ENCODE measurements around the gene LRRC61. TPM values are rescaled to one million over a fixed set of nuclear protein-coding genes. Genes with fewer than 3 reads are reported as not detected.
A peak's percentile ranks its signal among the peaks of the same experiment; 100 is the strongest.

The LRRC61 gene
- polyA plus RNA-seq, 1 of the 3 experiments (the other 2 are of a cell fraction): 0.99 TPM

- Histone ChIP-seq H3K9ac (no peak overlapping the region), H3K27me3 (ENCODE audit: insufficient read depth) (no peaks in the 10 kb centered on the region), H3K4me2 (no peak overlapping the region), H3K9me2 (no peaks in the 10 kb centered on the region), H3K4me1 (ENCODE audit: control insufficient read depth in 1 of 2, insufficient read depth in 2 of 2, low read depth in 1 of 2, low read length in 1 of 2) (peaks cover 0 to 14% of the 10 kb centered on the region in 2 experiments; a peak in 3 of 4 replicates), H3F3A (replicated peaks; ENCODE audit: insufficient read depth) (peaks cover under 1% of the 10 kb centered on the region), H4K20me1 (ENCODE audit: insufficient read depth) (no peaks in the 10 kb centered on the region), H2AFZ (ENCODE audit: low read depth) (no peak overlapping the region), H3K4me3 (ENCODE audit: low read depth in 2 of 2, low read length in 1 of 2) (no peak overlapping the region), H3K79me2 (ENCODE audit: insufficient read depth) (no peaks in the 10 kb centered on the region), H3K36me3 (replicated peaks in 1 of 2; ENCODE audit: control insufficient read depth in 1 of 2, insufficient read depth in 2 of 2, low read length in 1 of 2) (no peaks in the 10 kb centered on the region), H3K9me3 (no peaks in the 10 kb centered on the region), H3K27ac (ENCODE audit: low read depth in 2 of 2, low read length in 1 of 2) (no peak overlapping the region)
- DNase-seq: no peak
- TF ChIP-seq, protein P1, sequence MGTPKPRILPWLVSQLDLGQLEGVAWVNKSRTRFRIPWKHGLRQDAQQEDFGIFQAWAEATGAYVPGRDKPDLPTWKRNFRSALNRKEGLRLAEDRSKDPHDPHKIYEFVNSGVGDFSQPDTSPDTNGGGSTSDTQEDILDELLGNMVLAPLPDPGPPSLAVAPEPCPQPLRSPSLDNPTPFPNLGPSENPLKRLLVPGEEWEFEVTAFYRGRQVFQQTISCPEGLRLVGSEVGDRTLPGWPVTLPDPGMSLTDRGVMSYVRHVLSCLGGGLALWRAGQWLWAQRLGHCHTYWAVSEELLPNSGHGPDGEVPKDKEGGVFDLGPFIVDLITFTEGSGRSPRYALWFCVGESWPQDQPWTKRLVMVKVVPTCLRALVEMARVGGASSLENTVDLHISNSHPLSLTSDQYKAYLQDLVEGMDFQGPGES (IDR thresholded peaks at IDR 0.05; ENCODE audit: low read depth, low read length): no peak
- TF ChIP-seq TEAD4 (IDR thresholded peaks at IDR 0.05; ENCODE audit: borderline replicate concordance, insufficient read depth) (no peak), CHD2 (IDR thresholded peaks at IDR 0.05; ENCODE audit: low read length, partially characterized antibody) (no peak), GATA2 (CRISPR knock-in tag; IDR thresholded peaks at IDR 0.05) (no peak), RXRA (IDR thresholded peaks at IDR 0.05; ENCODE audit: borderline replicate concordance, low read depth) (no peak), MEF2A (IDR thresholded peaks at IDR 0.05; ENCODE audit: borderline replicate concordance, low read depth) (no peak), FOXM1 (IDR thresholded peaks at IDR 0.05; ENCODE audit: low read depth) (no peak), RFX5 (IDR thresholded peaks at IDR 0.05; ENCODE audit: low read length) (no peak), MXI1 (IDR thresholded peaks at IDR 0.05; ENCODE audit: low read depth, low read length) (no peak), POLR2AphosphoS5 (IDR thresholded peaks at IDR 0.05; ENCODE audit: low read depth, low read length) (no peak), EP300 (IDR thresholded peaks at IDR 0.05; ENCODE audit: borderline replicate concordance in 1 of 2, low read depth in 1 of 2, low read length in 1 of 2) (no peak), JUND (IDR thresholded peaks at IDR 0.05) (no peak)
- POLR2A ChIA-PET: no interaction called here
- WGBS (ENCODE audit: low lambda C conversion rate): 85% methylated on average over 18 of the region's 18 CpGs
- CTCF ChIA-PET: interaction anchor here (0.6 to 1.5 kb wide), 5 partner anchors 8 to 87 kb away, joined by 3 to 8 read pairs (median 3); a partner anchor contains a TSS
Measured at GRCh38 chr7:150361807-150362621, 38.9 kb downstream of the LRRC61 start.

- POLR2A ChIA-PET: no interaction called here
- no peak for DNase-seq
- no peaks in the 10 kb centered on the region for H3K9me3 ChIP-seq
- H3K4me1 ChIP-seq (ENCODE audit: control insufficient read depth in 1 of 2, insufficient read depth in 2 of 2, low read depth in 1 of 2, low read length in 1 of 2): peaks cover 8 to 14% of the 10 kb centered on the region in 2 experiments
- H3K9me2 ChIP-seq: no peaks in the 10 kb centered on the region
- H3K27ac ChIP-seq (ENCODE audit: low read depth in 2 of 2, low read length in 1 of 2): no peak overlapping the region
- no peaks in the 10 kb centered on the region for H3K79me2 ChIP-seq (ENCODE audit: insufficient read depth)
- no peak overlapping the region for H2AFZ ChIP-seq (ENCODE audit: low read depth)
- CTCF ChIA-PET: interaction anchor here (0.8 to 1.5 kb wide), 5 partner anchors 10 to 655 kb away, joined by 3 to 8 read pairs (median 4); no protein-coding TSS in a partner anchor
- H3F3A ChIP-seq (replicated peaks; ENCODE audit: insufficient read depth): peaks cover 10% of the 10 kb centered on the region
- no peak overlapping the region for H3K4me3 ChIP-seq (ENCODE audit: low read depth in 2 of 2, low read length in 1 of 2)
- H3K36me3 ChIP-seq (replicated peaks in 1 of 2; ENCODE audit: control insufficient read depth in 1 of 2, insufficient read depth in 2 of 2, low read length in 1 of 2): no peaks in the 10 kb centered on the region
- 77% methylated on average over 4 of the region's 4 CpGs for WGBS (ENCODE audit: low lambda C conversion rate)
- no peak overlapping the region for H3K9ac ChIP-seq
- H3K4me2 ChIP-seq: no peak overlapping the region
- no peaks in the 10 kb centered on the region for H3K27me3 ChIP-seq (ENCODE audit: insufficient read depth)
- H4K20me1 ChIP-seq (ENCODE audit: insufficient read depth): no peaks in the 10 kb centered on the region
- TF ChIP-seq, protein P2, sequence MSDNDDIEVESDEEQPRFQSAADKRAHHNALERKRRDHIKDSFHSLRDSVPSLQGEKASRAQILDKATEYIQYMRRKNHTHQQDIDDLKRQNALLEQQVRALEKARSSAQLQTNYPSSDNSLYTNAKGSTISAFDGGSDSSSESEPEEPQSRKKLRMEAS (IDR thresholded peaks at IDR 0.05; ENCODE audit: low read depth): no peak
- TF ChIP-seq TCF12 (IDR thresholded peaks at IDR 0.05) (peak; percentile 83), SIN3A (IDR thresholded peaks at IDR 0.05; ENCODE audit: borderline replicate concordance, low read depth, low read length) (no peak), ELF1 (IDR thresholded peaks at IDR 0.05) (no peak), TEAD4 (IDR thresholded peaks at IDR 0.05; ENCODE audit: borderline replicate concordance, insufficient read depth) (no peak), MEF2A (IDR thresholded peaks at IDR 0.05; ENCODE audit: borderline replicate concordance, low read depth) (no peak), NRF1 (IDR thresholded peaks at IDR 0.05; ENCODE audit: low read depth, low read length) (no peak), GATA2 (CRISPR knock-in tag; IDR thresholded peaks at IDR 0.05) (no peak), FOSL2 (IDR thresholded peaks at IDR 0.05; ENCODE audit: borderline replicate concordance, low read depth) (peak; percentile 64)
- TF ChIP-seq, protein P3, sequence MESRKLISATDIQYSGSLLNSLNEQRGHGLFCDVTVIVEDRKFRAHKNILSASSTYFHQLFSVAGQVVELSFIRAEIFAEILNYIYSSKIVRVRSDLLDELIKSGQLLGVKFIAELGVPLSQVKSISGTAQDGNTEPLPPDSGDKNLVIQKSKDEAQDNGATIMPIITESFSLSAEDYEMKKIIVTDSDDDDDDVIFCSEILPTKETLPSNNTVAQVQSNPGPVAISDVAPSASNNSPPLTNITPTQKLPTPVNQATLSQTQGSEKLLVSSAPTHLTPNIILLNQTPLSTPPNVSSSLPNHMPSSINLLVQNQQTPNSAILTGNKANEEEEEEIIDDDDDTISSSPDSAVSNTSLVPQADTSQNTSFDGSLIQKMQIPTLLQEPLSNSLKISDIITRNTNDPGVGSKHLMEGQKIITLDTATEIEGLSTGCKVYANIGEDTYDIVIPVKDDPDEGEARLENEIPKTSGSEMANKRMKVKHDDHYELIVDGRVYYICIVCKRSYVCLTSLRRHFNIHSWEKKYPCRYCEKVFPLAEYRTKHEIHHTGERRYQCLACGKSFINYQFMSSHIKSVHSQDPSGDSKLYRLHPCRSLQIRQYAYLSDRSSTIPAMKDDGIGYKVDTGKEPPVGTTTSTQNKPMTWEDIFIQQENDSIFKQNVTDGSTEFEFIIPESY (IDR thresholded peaks at IDR 0.05; ENCODE audit: borderline replicate concordance, low read depth): no peak
- TF ChIP-seq, protein P4, sequence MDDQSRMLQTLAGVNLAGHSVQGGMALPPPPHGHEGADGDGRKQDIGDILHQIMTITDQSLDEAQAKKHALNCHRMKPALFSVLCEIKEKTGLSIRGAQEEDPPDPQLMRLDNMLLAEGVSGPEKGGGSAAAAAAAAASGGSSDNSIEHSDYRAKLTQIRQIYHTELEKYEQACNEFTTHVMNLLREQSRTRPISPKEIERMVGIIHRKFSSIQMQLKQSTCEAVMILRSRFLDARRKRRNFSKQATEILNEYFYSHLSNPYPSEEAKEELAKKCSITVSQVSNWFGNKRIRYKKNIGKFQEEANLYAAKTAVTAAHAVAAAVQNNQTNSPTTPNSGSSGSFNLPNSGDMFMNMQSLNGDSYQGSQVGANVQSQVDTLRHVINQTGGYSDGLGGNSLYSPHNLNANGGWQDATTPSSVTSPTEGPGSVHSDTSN (IDR thresholded peaks at IDR 0.05): 0 out of 2 replicates have a peak, but pooled peaks have one; percentile 14
- TF ChIP-seq, protein P5, sequence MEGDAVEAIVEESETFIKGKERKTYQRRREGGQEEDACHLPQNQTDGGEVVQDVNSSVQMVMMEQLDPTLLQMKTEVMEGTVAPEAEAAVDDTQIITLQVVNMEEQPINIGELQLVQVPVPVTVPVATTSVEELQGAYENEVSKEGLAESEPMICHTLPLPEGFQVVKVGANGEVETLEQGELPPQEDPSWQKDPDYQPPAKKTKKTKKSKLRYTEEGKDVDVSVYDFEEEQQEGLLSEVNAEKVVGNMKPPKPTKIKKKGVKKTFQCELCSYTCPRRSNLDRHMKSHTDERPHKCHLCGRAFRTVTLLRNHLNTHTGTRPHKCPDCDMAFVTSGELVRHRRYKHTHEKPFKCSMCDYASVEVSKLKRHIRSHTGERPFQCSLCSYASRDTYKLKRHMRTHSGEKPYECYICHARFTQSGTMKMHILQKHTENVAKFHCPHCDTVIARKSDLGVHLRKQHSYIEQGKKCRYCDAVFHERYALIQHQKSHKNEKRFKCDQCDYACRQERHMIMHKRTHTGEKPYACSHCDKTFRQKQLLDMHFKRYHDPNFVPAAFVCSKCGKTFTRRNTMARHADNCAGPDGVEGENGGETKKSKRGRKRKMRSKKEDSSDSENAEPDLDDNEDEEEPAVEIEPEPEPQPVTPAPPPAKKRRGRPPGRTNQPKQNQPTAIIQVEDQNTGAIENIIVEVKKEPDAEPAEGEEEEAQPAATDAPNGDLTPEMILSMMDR (IDR thresholded peaks at IDR 0.05): no peak
Measured at GRCh38 chr7:150363370-150363769, 40.2 kb downstream of the LRRC61 start.
